CD4-positive, alpha-beta T cell treated with Interleukin-15 for 1 hour (primary cell): Measurements from ENCODE around the gene DERA.
"Not testable (repeated sequence)": the region's sequence is repeated elsewhere in the genome, so short reads cannot be mapped to it uniquely, and the experiment has no call there.

ENCODE experiments used
- DNase-seq: peaks from one replicate; pipeline ENCODE4 v3.0.0-alpha.2; 2020

Gene DERA

GRCh38 chr12:16016748-16017147, 105.6 kb downstream of the DERA start:
- DNase-seq = no peak

GRCh38 chr12:16018306-16018705, 107.2 kb downstream of the DERA start:
- no peak for DNase-seq

DNA sequence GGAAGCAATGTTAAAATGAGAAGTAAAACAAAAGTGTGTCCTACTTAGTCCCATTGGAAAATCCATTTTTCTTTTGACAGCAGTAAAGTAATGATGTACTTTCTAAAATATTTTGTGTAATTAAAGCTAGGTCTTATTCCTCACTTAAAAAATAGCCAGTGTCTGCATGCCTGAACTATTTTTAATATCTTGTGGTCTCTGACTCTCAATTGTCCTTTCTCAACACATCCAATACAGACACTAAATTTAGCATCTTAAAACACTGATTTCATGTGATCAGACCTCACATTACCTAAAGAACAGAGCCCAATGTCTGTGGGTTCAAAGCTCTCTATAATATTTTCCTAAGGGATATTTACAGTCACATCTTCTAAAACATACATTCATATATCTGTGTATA, 108.0 kb downstream of the DERA start:
- DNase-seq = no peak

GRCh38 chr12:16020031-16020430, 108.9 kb downstream of the DERA start:
- no peak for DNase-seq

DNA sequence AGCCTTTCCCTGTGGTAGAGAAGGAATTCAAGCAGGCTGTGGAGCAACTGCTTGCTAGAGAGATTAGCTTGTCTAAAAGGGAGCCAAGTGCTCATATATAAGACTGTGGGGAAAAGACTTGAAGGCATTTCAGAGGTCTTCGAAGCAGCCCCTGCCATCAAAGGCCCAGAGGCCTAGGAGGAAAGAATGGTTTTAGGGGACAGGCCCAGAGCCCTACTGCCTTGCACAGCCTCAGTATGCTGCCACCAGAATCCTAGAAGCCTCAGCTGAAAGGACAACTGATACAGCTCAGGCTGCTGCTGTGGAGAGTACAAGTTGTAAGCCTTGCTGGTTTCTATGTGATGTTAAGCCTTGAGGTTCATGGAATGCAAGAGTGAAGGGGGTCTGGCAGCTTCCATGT, 109.9 kb downstream of the DERA start:
- no peak for DNase-seq

GRCh38 chr12:16021676-16022075, 110.5 kb downstream of the DERA start:
- no peak for DNase-seq

- DNase-seq = no peak
Measured at GRCh38 chr12:16027002-16027401, 115.9 kb downstream of the DERA start.

GRCh38 chr12:16030744-16031143, 119.6 kb downstream of the DERA start:
- DNase-seq = no peak

GRCh38 chr12:16034136-16034817, 123.1 kb downstream of the DERA start:
- no peak for DNase-seq

DNA sequence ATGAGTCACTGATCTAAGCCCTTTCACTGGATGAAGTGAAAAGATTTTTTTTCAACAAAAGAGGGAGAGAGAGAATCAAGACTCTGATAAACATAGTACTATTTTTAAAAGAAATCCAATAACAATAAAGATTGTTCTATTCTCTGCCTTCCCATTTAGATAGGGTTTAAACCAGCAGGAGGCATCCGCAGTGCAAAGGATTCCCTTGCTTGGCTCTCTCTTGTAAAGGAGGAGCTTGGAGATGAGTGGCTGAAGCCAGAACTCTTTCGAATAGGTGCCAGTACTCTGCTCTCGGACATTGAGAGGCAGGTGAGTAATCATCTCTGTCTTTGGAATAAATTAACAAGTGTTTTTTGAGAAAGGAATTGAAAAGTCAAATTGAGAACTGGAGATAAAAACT, 124.9 kb downstream of the DERA start:
- DNase-seq = no peak

DNA sequence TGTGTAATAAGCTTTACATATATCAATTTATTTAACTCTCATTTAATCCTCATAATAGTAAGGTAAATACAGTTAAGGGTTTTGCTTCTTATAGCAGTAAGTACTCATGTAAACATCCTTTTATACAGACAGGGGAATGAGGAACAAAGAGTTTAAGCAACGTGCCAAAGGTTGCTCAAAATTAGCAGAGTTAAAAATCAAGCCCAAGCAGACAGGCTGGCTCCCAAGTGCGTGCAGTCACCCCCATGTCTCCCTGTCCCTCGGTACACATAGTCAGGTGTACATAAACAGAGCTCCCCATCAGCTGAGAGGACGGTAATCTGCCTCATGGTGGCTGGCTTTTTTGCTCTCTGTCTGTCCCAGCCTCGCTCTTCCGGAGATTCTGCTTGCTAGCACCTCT, 126.4 kb downstream of the DERA start:
- no peak for DNase-seq

DNA sequence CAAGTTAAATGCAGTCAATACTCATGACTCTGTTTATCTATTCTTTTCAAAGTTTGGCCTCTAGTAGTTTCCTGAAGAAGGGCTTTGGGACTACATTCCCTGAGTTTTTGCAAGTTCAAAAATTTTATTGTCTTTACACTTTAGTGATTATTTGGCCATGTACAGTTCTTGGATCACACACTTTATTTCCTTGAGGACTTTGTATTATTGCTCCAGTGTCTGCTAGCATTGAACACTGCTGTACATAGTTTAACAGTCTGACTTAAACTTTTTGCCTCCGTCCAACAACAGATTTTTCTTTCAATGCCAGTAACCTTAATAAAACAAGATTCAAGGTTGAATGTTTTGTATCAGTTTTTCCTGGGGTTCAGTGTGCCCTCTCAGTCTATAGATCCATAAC, 132.3 kb downstream of the DERA start:
- no peak for DNase-seq

- DNase-seq = no peak
Measured at GRCh38 chr12:16046266-16046665, 135.1 kb downstream of the DERA start.

DNA sequence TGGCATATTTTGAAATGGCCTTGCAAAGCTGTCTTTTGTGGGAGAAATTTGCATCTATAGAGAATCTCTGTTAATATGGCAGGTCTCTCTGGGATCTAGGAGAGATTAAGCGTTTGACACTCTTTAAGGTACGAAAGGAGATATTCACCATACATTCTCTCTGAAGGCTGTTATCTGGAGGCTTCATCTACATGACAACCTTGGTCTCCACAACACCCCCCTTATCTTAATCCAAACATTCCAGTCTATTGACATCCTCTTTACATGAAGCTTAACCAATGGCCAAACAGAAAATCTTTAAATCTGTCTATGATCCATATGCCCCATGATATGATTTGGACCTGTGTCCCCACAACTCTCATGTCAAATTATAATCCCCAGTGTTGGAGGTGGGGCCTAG, 137.4 kb downstream of the DERA start:
- no peak for DNase-seq

GRCh38 chr12:16056910-16057309, 145.8 kb downstream of the DERA start:
- no peak for DNase-seq

DNA sequence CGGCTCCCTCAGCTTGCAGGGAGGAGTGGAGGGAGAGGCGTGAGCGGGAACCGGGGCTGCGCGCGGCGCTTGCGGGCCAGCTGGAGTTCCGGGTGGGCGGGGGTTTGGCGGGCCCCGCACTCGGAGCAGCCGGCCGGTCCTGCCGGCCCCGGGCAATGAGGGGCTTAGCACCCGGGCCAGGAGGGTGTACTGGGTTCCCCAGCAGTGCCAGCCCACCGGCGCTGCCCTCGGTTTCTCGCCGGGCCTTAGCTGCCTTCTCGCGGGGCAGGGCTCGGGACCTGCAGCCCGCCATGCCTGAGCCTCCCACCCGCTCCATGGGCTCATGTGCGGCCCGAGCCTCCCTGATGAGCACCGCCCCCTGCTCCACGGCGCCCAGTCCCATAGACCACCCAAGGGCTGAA, 146.2 kb downstream of the DERA start:
- DNase-seq = not testable (repeated sequence)

DNA sequence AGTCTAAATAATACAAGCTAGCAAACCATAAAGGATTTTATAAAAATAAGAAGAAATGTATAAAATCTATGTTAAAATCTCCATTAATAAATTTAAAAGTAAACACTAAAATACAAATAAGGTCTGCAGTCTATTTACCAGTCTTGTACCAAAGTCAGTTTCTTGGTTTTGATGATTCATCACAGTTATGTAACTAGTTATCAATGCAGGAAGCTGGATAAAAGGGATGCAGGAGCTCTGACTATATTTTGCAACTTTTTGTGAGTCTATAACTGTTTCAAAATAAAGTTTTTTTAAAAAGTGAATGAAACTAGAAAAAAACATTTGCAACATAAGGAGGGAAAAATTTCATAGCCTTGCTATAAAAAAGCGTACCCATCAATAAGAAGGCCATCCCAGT, 151.5 kb downstream of the DERA start:
- DNase-seq = no peak

- DNase-seq = no peak
Measured at GRCh38 chr12:16063726-16064125, 152.6 kb downstream of the DERA start.

GRCh38 chr12:16070113-16070512, 159.0 kb downstream of the DERA start:
- no peak for DNase-seq

- DNase-seq = no peak
Measured at GRCh38 chr12:16072678-16073077, 161.5 kb downstream of the DERA start.

DNA sequence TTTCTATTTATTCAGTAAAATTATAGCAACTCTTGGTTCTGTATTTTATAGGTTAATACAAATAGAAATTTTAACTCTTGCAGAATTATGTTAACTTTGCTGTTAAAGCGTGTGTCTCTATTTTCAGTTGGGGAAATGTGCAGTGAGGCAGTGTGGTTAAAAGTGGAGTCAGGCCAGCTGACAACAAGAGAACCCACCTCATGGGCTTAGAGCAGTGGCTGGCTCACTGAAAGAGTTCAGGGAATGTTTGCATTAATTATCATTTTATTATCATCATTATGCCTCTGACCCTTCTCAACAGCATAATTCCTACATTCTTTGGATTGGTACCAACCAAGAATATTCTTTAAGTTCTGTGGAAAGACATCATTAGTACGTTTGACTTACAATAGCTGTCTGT, 163.8 kb downstream of the DERA start:
- DNase-seq = no peak

- DNase-seq = no peak
Measured at GRCh38 chr12:16075887-16076286, 164.8 kb downstream of the DERA start.

DNA sequence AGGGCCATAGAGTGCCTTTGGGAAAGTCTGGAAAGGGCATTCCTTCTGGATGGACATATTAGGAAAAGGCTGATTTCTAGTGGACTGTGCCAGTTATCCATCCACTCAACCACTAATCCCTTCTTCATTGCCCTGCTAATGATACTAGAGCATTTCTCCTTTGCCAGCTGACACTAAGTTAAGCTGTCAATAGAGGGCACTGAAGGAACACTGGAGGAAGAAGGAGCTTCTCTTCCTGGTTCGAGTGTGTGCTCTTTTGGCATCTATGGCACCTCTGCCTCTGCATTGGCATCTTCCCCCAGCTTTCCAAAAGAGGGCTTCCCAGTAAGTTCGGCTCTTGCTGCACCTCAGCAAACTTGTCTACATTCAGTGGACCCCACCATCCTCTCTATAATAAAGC, 165.4 kb downstream of the DERA start:
- no peak for DNase-seq

DNA sequence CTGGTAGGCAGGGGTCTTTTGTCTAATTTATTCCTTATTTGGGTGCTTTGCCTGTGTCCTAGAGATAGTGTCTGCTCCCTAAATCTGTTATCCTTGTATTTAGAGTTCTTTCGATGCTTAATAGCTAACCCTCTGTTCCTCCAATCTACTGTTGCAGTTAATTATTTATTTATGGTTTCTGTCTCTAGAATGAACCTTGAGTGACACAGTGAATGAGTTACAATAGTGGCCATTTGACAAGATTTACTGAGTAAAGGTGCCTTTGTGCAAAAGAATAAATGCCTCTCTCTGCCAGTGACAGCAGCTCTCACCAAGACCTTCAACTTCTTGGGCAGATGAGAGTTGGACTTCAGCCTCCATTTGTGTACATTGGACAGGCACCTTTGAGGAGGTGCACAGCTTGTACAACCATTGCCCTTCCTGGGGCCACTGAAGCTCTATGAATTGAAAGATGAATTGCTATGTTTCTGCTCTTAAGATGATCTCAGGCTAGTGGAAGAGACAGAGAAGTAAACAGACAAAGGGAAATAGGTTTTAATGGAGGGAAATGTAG, 165.9 kb downstream of the DERA start:
- DNase-seq = no peak

- DNase-seq = no peak
Measured at GRCh38 chr12:16086462-16086861, 175.3 kb downstream of the DERA start.
